HepG2 (cell line): Measurements from ENCODE around the gene IFNL1. TPM values are rescaled to one million over a fixed set of nuclear protein-coding genes. Genes with fewer than 3 reads are reported as not detected.

Source experiments
- ATAC-seq: fragments of 200-7000 bp; cut with Tn5 transposase; 3 replicates; pipeline ENCODE4 v1.9.1; 2020; ENCODE audit warnings: mild to moderate bottlenecking, moderate library complexity
- BruUV-seq: library from RNA; stranded (reverse); fragments of 400-500 nt; replicated peaks from 2 replicates; lab custom pipeline; 2021; lab: Mats Ljungman, UMichigan
- CTCF ChIA-PET: fragments of 300-600 bp; formaldehyde crosslinking; extraction: SDS; loops from one replicate; lab custom pipeline; 2021; ENCODE audit warnings: low total read pairs, inconsistent platforms, low intra/inter-chr PET ratio; lab: Yijun Ruan, JAX
- POLR2A ChIA-PET: fragments of 350-600 bp; sonication (Branson Sonifier 250); formaldehyde crosslinking; loops from one replicate; lab custom pipeline; 2020; ENCODE audit warnings: antibody characterized with exemption, inconsistent platforms; lab: Yijun Ruan, JAX
- DNase-seq: peaks from one replicate; pipeline ENCODE4 v3.0.0-alpha.2; 2015; ENCODE audit warnings: low spot score
- FAIRE-seq: peaks from 3 replicates; lab custom pipeline; 2011; peaks lifted over from hg19 to GRCh38; lab: Jason Lieb, UNC
- H2AFZ ChIP-seq: one replicate; pipeline ENCODE4 v1.6.1; 2011; ENCODE audit warnings: low read length, inconsistent platforms
- H3K27ac ChIP-seq: fragments of 300-600 bp; 3 replicates; pipeline ENCODE4 v1.8.0; 2011; ENCODE audit warnings: mixed run types, mild to moderate bottlenecking, mixed read lengths, low read length, inconsistent platforms; ENCODE audit not compliant: insufficient read depth; ENCODE audit errors: extremely low read length
- H3K27me3 ChIP-seq, 2 experiments: fragments of 200-600 bp in 1 of 2; 2 replicates in 1 of 2; 3 replicates in 1 of 2; pipeline versions ENCODE4 v1.6.0 to v1.8.0; 2011; ENCODE audit warnings: low read length in 2 of 2, mild to moderate bottlenecking in 2 of 2, moderate library complexity in 2 of 2, inconsistent platforms in 1 of 2; ENCODE audit not compliant: insufficient read depth in 2 of 2, control insufficient read depth in 1 of 2
- H3K36me3 ChIP-seq, 2 experiments: fragments of 200-600 bp in 1 of 2; replicated peaks in 1 of 2; 2 replicates in 1 of 2; 3 replicates in 1 of 2; pipeline versions ENCODE4 v1.5.1 to v1.8.0; 2011; ENCODE audit warnings: low read length in 2 of 2, inconsistent platforms in 1 of 2; ENCODE audit not compliant: insufficient read depth in 2 of 2, control insufficient read depth in 1 of 2
- H3K4me1 ChIP-seq: 2 replicates; pipeline ENCODE4 v1.5.1; 2012; ENCODE audit warnings: low read length, inconsistent platforms; ENCODE audit not compliant: insufficient read depth
- H3K4me2 ChIP-seq: 2 replicates; pipeline ENCODE4 v1.6.0; 2011; ENCODE audit warnings: low read depth, low read length, inconsistent platforms
- H3K4me3 ChIP-seq, 3 experiments: fragments of 200-600 bp in 1 of 3; sonication (generic), shearing (Covaris generic) in 1 of 3; replicated peaks in 1 of 3; 2 replicates each; pipeline ENCODE4 v1.5.1; 2011 to 2016; ENCODE audit warnings: low read length in 3 of 3, inconsistent platforms in 2 of 3, low read depth in 2 of 3, mild to moderate bottlenecking in 2 of 3, control low read depth in 1 of 3, mixed read lengths in 1 of 3; ENCODE audit not compliant: insufficient read depth in 1 of 3
- H3K79me2 ChIP-seq: one replicate; pipeline ENCODE4 v1.6.1; 2011; ENCODE audit warnings: low read length, inconsistent platforms; ENCODE audit not compliant: insufficient read depth
- H3K9ac ChIP-seq: 2 replicates; pipeline ENCODE4 v1.6.0; 2011; ENCODE audit warnings: mild to moderate bottlenecking, low read depth, low read length, inconsistent platforms; ENCODE audit not compliant: insufficient read depth
- H3K9me3 ChIP-seq: 2 replicates; pipeline ENCODE4 v1.5.1; 2012; ENCODE audit warnings: mild to moderate bottlenecking, low read length
- H4K20me1 ChIP-seq: 2 replicates; pipeline ENCODE4 v1.6.0; 2011; ENCODE audit warnings: inconsistent platforms, mild to moderate bottlenecking, low read length, moderate library complexity; ENCODE audit not compliant: insufficient read depth
- DRAP1 ChIP-seq: IDR thresholded peaks from 2 replicates; pipeline ENCODE4 v1.6.1; 2016; ENCODE audit warnings: missing genetic modification reagents, missing compliant biosample characterization
- ERF ChIP-seq: IDR thresholded peaks from 2 replicates; pipeline ENCODE4 v1.6.1; 2018; ENCODE audit warnings: missing biosample characterization, missing genetic modification reagents
- KLF11 ChIP-seq: IDR thresholded peaks from 2 replicates; pipeline ENCODE4 v1.6.1; 2016; ENCODE audit warnings: missing compliant biosample characterization
- KLF15 ChIP-seq: sonication (generic); formaldehyde crosslinking; IDR thresholded peaks from 2 replicates; pipeline ENCODE4 v1.8.1; 2023; ENCODE audit warnings: borderline replicate concordance, mild to moderate bottlenecking, inconsistent platforms, missing genetic modification reagents, mixed read lengths
- MTF1 ChIP-seq: sonication (generic); formaldehyde crosslinking; IDR thresholded peaks from 2 replicates; pipeline ENCODE4 v1.5.0; 2020; ENCODE audit warnings: missing genetic modification reagents
- MXI1 ChIP-seq: IDR thresholded peaks from 3 replicates; pipeline ENCODE4 v1.6.1; 2012; ENCODE audit warnings: low read depth, low read length, inconsistent platforms, borderline replicate concordance
- NFYC ChIP-seq: IDR thresholded peaks from 2 replicates; pipeline ENCODE4 v1.6.1; 2016; ENCODE audit warnings: missing genetic modification reagents, missing compliant biosample characterization
- PAXIP1 ChIP-seq: sonication (generic); formaldehyde crosslinking; conservative IDR thresholded peaks from 2 replicates; pipeline ENCODE4 v1.4.0; 2020; ENCODE audit warnings: mild to moderate bottlenecking, missing genetic modification reagents, moderate library complexity
- RELA ChIP-seq: sonication (generic); formaldehyde crosslinking; IDR thresholded peaks from 2 replicates; pipeline ENCODE4 v1.4.0; 2020; ENCODE audit warnings: missing genetic modification reagents
- ZNF296 ChIP-seq: sonication (generic); formaldehyde crosslinking; conservative IDR thresholded peaks from 2 replicates; pipeline ENCODE4 v1.5.0; 2020; ENCODE audit warnings: mild to moderate bottlenecking, missing genetic modification reagents
- ZNF607 ChIP-seq: sonication (generic); formaldehyde crosslinking; IDR thresholded peaks from 2 replicates; pipeline ENCODE4 v1.5.1; 2020; ENCODE audit warnings: missing genetic modification reagents, mild to moderate bottlenecking, borderline replicate concordance
- ZNF775 ChIP-seq: sonication (generic); formaldehyde crosslinking; IDR thresholded peaks from 2 replicates; pipeline ENCODE4 v1.4.0; 2020; ENCODE audit warnings: missing genetic modification reagents, mild to moderate bottlenecking, moderate library complexity, borderline replicate concordance
- WGBS: methylation state at CpG from one replicate; pipeline ENCODE4 v1.1.6; 2017; ENCODE audit warnings: low lambda C conversion rate; 5-methylcytosine and 5-hydroxymethylcytosine counted together
- in situ Hi-C: cut with HindIII; loops from 2 replicates; pipeline ENCODE4 v1.10.0; 2017; ENCODE audit warnings: low pct_unique_long_range_greater_than_20kb; ENCODE audit not compliant: extremely low pct_ligation_motif_present
- intact Hi-C: fragments of 100-400 bp; cut with micrococcal nuclease; formaldehyde crosslinking; loops from one replicate; pipeline ENCODE4 v1.10.0; 2022; ENCODE audit not compliant: unreplicated experiment
- polyA plus RNA-seq, 8 experiments: library from polyadenylated mRNA; depleted of rRNA in 3 of 8; stranded (reverse) in 7 of 8; unstranded in 1 of 8; fragments of >200 nt; fragmentation: Illumina TruSeq in 4 of 8; extraction: Trizol in 4 of 8; gene quantifications; 2 replicates each; pipeline versions ENCODE4 v1.2.1 to v1.2.3, GENCODE V29; 2011 to 2016; ENCODE audit warnings: low read depth in 4 of 8, missing spikeins in 1 of 8, mixed read lengths in 1 of 8; ENCODE audit not compliant: insufficient read depth in 1 of 8
- total RNA-seq, 5 experiments: library from RNA; depleted of rRNA; stranded (reverse); fragments of >200 nt; fragmentation: Illumina TruSeq; extraction: Trizol; gene quantifications; 2 replicates each; pipeline ENCODE4 v1.2.3, GENCODE V29; 2016; ENCODE audit warnings: low read depth in 1 of 5

The IFNL1 gene
- total and polyA plus RNA-seq, 2 of the 13 experiments (the other 11 are each of a cell fraction or from before 2014, with no cell fraction given): not detected

GRCh38 chr19:39275578-39275977 lies 20.6 kb upstream of the IFNL1 start:
- intact Hi-C loops: no loop called here
- no peak for DNase-seq
- Histone ChIP-seq H3K4me3 (no peak overlapping the region), H3K9ac (no peak overlapping the region), H3K9me3 (no peaks in the 10 kb centered on the region), H3K4me1 (peaks cover 6% of the 10 kb centered on the region), H3K79me2 (no peaks in the 10 kb centered on the region), H3K27me3 (no peaks in the 10 kb centered on the region), H2AFZ (no peak overlapping the region), H3K27ac (no peak overlapping the region), H4K20me1 (no peaks in the 10 kb centered on the region), H3K4me2 (no peak overlapping the region), H3K36me3 (no peaks in the 10 kb centered on the region)
- 62% methylated on average over 5 of the region's 5 CpGs for WGBS
- no peak for FAIRE-seq
- no peak for TF ChIP-seq MXI1
- no peak for TF ChIP-seq ZNF296
- no peak for TF ChIP-seq ZNF775 (CRISPR knock-in tag)
- no peak for TF ChIP-seq KLF15 (CRISPR knock-in tag)
- TF ChIP-seq DRAP1 (CRISPR knock-in tag): no peak
- TF ChIP-seq RELA (CRISPR knock-in tag): no peak
- TF ChIP-seq ERF: no peak
- TF ChIP-seq ZNF607 (CRISPR knock-in tag): no peak
- no peak for TF ChIP-seq PAXIP1 (CRISPR knock-in tag)
- no peak for TF ChIP-seq KLF11
- no peak for TF ChIP-seq MTF1 (CRISPR knock-in tag)
- TF ChIP-seq NFYC: no peak
- BruUV-seq: no TSS peak
- ChIA-PET CTCF (no interaction called here), POLR2A (no interaction called here)
- no peak for ATAC-seq
- in situ Hi-C loops: no loop called here
